T-helper 1 cell treated with Interleukin-12 subunit alpha and Interleukin-12 subunit beta and Interleukin-4 antibody, amounts not matched to agents 30 ng/mL and 1 ng/mL, for 36 hours (primary cell): ENCODE data around the gene EML4. TPM values are rescaled to one million over a fixed set of nuclear protein-coding genes. Genes with fewer than 3 reads are reported as not detected.

Source experiments
- intact Hi-C: fragments of 100-400 bp; cut with micrococcal nuclease; formaldehyde crosslinking; loops from one replicate; pipeline ENCODE4 v1.15.1; 2024
- total RNA-seq: library from RNA; stranded (reverse); gene quantifications from 2 replicates; pipeline ENCODE4 v1.2.3, GENCODE V29; 2022

The EML4 gene
- total RNA-seq, 1 donor from 2014 or later: 108 TPM

- intact Hi-C loops: no loop called here
These were observed 129.0 kb downstream of the EML4 start for GRCh38 chr2:42298132-42298531.

DNA sequence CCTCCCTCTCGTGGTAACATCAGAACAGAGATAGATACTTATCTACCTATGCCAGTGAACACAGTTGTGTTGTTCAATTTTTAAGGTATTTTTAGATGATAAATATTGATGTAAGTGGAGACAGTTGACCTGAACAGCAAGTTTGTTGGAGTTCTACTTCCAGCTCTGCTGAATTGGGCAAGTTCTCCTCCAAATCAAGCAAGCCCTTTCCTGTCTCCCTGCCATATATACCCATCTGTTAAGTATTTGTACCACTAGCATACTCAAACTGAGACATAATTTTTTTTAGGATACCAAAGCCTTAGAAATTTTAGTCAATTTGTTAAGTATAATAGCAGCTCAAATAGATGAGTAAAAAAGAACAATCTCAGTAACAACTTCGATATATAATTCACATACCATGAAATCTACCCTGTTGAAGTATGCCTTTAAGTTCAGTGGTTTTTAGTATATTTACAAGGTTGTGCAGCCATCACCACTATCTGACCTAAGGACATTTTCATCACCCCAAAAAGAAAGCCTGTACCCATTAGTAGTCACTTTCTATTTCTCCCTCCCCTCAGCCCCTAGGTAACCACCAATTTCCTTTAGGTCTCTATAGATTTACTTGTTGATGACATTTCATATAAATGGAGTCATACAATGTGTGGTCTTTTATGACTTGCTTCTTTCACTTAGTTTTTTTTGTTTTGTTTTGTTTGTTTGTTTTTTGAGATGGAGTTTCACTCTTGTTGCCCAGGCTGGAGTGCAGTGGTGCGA lies 130.0 kb downstream of the EML4 start:
- intact Hi-C loops: no loop called here

DNA sequence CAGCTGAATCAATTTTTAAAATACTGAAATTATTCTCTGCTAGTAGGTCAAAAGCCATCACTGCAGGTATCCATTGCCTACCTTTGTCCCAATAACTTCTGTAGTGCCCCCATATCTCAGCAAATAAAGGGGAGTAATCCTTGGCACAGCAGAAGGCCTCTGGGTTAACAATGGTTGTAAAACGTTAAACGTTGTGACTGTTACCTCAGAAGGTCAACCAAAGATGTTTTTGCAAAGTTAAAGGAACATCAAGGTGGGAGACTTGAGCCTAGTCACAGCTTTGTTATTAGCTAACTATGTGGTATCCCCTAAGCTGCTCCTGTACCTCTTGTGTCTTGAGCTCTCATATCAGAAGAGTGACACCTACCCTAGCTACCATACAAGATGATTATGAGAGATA lies 131.4 kb downstream of the EML4 start:
- intact Hi-C loops: no loop called here

DNA sequence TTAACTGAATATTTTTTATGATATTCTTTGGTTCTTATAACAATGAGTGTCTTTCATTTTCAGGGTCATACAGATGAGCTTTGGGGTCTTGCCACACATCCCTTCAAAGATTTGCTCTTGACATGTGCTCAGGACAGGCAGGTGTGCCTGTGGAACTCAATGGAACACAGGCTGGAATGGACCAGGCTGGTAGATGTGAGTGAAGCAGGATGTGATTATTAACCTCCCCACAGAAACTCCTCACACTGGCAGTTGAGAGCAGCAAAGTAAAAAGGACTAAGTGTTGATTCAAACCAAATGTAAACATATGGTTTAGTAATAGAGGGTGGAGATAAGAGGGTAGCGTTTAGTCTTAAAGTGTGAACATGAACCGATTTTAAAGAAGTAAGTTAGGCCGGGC lies 134.1 kb downstream of the EML4 start:
- intact Hi-C loops: no loop called here

DNA sequence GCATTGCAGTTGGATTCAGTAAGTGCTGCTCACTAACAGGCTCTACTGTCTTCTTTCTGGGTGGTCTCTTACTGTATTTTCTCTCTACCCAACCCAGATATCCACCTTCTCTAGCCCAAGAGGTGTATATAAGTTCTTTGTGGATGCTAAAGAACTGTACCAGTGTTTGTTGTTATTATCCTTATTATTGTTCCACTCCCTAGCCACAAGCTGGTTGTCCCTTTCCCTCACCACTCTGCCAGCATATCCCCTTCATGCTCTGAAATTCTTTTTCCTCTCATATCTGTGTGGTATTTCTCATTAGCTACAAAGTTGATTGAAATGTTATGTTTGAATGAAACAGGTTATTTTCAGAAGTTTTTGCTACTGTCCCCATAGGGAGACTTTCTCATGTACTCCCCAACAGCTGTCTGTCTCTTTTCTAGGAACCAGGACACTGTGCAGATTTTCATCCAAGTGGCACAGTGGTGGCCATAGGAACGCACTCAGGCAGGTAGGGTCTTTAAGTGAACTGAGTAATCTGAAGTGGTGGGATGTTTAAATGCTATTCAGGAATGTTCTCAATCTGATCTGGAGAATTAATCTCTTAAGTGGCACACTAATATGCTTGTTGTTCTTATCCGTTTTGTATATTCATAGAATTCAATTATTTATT lies 135.0 kb downstream of the EML4 start:
- intact Hi-C loops: no loop called here

GRCh38 chr2:42307180-42307579 lies 138.0 kb downstream of the EML4 start:
- intact Hi-C loops: no loop called here

DNA sequence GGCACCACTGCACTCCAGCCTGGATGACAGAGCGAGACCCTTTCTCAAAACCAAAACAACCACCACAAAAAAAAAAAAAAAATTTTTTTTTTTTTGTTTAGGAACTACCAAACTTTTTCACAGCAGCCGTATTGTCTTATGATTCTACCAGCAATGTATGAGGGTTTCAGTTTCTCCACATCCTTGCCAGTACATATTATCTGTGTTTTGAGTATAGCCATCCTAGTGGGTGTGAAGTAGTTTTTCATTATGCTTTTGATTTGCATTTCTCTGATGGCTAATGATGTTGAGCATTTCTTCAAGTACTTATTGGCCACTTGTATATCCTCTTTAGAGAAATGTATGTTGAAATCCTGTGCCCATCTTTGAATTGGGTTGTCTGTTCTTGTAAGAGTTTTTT lies 140.2 kb downstream of the EML4 start:
- intact Hi-C loops: no loop called here

- intact Hi-C loops: no loop called here
These were observed 140.9 kb downstream of the EML4 start for GRCh38 chr2:42310007-42310515.

DNA sequence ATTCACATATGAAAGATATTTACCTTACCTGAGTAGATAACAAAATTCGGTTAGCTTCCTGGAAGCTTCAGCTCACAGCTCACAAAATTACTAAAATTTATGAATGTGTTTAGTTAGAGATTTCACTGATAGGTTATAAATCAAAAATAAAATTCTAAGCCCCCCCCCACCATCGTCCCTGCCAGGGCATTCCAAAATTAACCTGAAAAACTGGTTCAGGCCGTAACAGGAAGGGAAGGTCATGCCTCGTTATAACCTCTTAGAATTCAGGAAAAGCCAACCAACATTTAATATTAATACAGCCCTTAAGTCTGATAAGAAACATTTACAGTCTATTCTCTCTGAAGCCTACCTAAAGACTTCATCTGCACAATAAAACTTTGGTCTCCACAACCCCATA lies 143.0 kb downstream of the EML4 start:
- intact Hi-C loops: no loop called here

- intact Hi-C loops: no loop called here
These were observed 145.8 kb downstream of the EML4 start for GRCh38 chr2:42314892-42315468.

GRCh38 chr2:42315844-42316470 lies 146.8 kb downstream of the EML4 start:
- intact Hi-C loops: no loop called here

GRCh38 chr2:42316910-42317309 lies 147.8 kb downstream of the EML4 start:
- intact Hi-C loops: no loop called here

GRCh38 chr2:42317486-42317885 lies 148.3 kb downstream of the EML4 start:
- intact Hi-C loops: no loop called here

GRCh38 chr2:42317945-42318344 lies 148.8 kb downstream of the EML4 start:
- intact Hi-C loops: no loop called here

GRCh38 chr2:42319265-42319664 lies 150.1 kb downstream of the EML4 start:
- intact Hi-C loops: no loop called here

- intact Hi-C loops: no loop called here
These were observed 152.4 kb downstream of the EML4 start for GRCh38 chr2:42321452-42322064.

DNA sequence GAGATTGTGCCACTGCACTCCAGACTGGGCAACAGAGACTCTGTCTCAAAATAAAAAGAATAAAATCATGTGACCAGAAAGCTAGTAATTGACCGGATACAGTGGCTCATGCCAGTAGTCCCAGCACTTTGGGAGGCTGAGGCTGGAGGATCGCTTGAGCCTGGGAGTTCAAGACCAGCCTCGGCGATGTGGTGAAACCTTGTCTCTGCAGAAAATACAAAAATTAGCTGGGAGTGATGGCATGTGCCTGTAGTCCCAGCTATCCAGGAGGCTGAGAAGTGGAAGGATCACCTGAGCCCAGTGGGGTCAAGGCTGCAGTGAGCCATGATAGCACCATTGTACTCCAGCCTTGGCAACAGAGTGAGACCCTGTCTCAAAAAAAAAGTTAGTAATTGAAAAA lies 155.1 kb downstream of the EML4 start:
- intact Hi-C loops: no loop called here

- intact Hi-C loops: loop anchor here (5.0 kb wide), 1 partner anchor 128 kb away; no protein-coding TSS in a partner anchor
These were observed 155.8 kb downstream of the EML4 start for GRCh38 chr2:42324949-42325348.

DNA sequence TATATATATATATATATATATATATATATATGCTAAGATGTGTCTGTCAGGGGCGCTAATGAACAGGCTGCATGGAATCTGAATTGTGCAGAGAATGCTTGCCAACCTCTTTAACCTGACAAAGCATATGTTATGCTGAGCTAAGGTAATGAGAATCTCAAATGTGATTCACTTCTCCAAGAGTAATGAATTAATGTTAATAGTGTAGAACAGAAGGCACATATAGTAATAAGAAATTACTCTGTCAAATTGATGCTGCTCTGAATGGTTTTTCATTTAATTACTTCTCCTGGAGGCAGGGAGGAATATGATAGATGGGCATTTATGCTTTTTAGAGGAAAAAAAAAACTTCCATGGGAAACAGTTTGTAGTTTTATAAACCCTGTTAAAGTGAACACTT lies 156.5 kb downstream of the EML4 start:
- intact Hi-C loops: loop anchor here (5.0 kb wide), 1 partner anchor 128 kb away; no protein-coding TSS in a partner anchor

GRCh38 chr2:42327125-42327524 lies 158.0 kb downstream of the EML4 start:
- intact Hi-C loops: loop anchor here (5.0 kb wide), 1 partner anchor 130 kb away; no protein-coding TSS in a partner anchor

- intact Hi-C loops: loop anchor here (1.0 to 5.0 kb wide), 4 partner anchors 131 to 487 kb away; no protein-coding TSS in a partner anchor
These were observed 159.1 kb downstream of the EML4 start for GRCh38 chr2:42328148-42328833.
